H1 (cell line): ENCODE data around the gene SUPT4H1. TPM values are rescaled to one million over a fixed set of nuclear protein-coding genes. Genes with fewer than 3 reads are reported as not detected.

Source experiments
- CTCF ChIA-PET: fragments of 300-600 bp; sonication (Branson Sonifier 250); formaldehyde crosslinking; loops from one replicate; lab custom pipeline; 2021; ENCODE audit not compliant: partially characterized antibody; lab: Charles Lee
- POLR2A ChIA-PET: fragments of 300-600 bp; sonication (Branson Sonifier 250); formaldehyde crosslinking; loops from one replicate; lab custom pipeline; 2021; ENCODE audit warnings: inconsistent platforms; ENCODE audit not compliant: partially characterized antibody; lab: Charles Lee
- DNase-seq, 2 experiments: peaks; one replicate each; pipeline versions ENCODE4 v3.0.0 to v3.0.0-alpha.2; 2010 to 2022; ENCODE audit warnings: low spot score in 2 of 2, low read depth in 1 of 2, mixed read lengths in 1 of 2
- FAIRE-seq: peaks from 2 replicates; lab custom pipeline; 2011; peaks lifted over from hg19 to GRCh38; lab: Jason Lieb, UNC
- H2AFZ ChIP-seq: 2 replicates; pipeline ENCODE4 v1.8.1; 2012; ENCODE audit warnings: low read length, inconsistent platforms
- H2AK5ac ChIP-seq: 2 replicates; pipeline ENCODE4 v1.6.1; 2013; ENCODE audit warnings: low read depth, low read length
- H2BK120ac ChIP-seq: replicated peaks from 2 replicates; pipeline ENCODE3; 2013; ENCODE audit warnings: low read depth, low read length, inconsistent platforms
- H2BK12ac ChIP-seq: 2 replicates; pipeline ENCODE4 v1.6.1; 2013; ENCODE audit warnings: low read depth, low read length
- H2BK15ac ChIP-seq: 2 replicates; pipeline ENCODE4 v1.6.1; 2013; ENCODE audit warnings: low read length
- H2BK20ac ChIP-seq: 2 replicates; pipeline ENCODE4 v1.6.1; 2013; ENCODE audit warnings: low read length
- H2BK5ac ChIP-seq: 2 replicates; pipeline ENCODE4 v1.6.1; 2013; ENCODE audit warnings: low read depth, low read length
- H3K14ac ChIP-seq: 2 replicates; pipeline ENCODE4 v1.6.1; 2013; ENCODE audit warnings: inconsistent platforms; ENCODE audit not compliant: insufficient read length
- H3K18ac ChIP-seq: 2 replicates; pipeline ENCODE4 v1.6.1; 2013; ENCODE audit warnings: low read length; ENCODE audit errors: extremely low read depth
- H3K23ac ChIP-seq: 2 replicates; pipeline ENCODE4 v1.6.1; 2013; ENCODE audit warnings: inconsistent platforms; ENCODE audit not compliant: insufficient read length
- H3K23me2 ChIP-seq: 2 replicates; pipeline ENCODE4 v1.6.1; 2013; ENCODE audit warnings: low read depth, low read length
- H3K27ac ChIP-seq: 2 replicates; pipeline ENCODE4 v1.6.1; 2011; ENCODE audit warnings: low read depth, low read length, inconsistent platforms
- H3K27me3 ChIP-seq, 4 experiments: replicated peaks in 1 of 4; 1 replicate in 1 of 4; 2 replicates in 3 of 4; pipeline versions ENCODE4 v1.6.1 to v1.8.1; 2011 to 2013; ENCODE audit warnings: low read length in 3 of 4, mild to moderate bottlenecking in 3 of 4, inconsistent platforms in 2 of 4, mixed read lengths in 2 of 4, moderate library complexity in 1 of 4; ENCODE audit not compliant: control insufficient read depth in 3 of 4, insufficient read depth in 3 of 4; ENCODE audit errors: extremely low read depth in 1 of 4
- H3K36me3 ChIP-seq, 4 experiments: 2 replicates each; pipeline versions ENCODE4 v1.6.1 to v1.8.1; 2011 to 2013; ENCODE audit warnings: mild to moderate bottlenecking in 4 of 4, low read length in 3 of 4, moderate library complexity in 2 of 4, control low read depth in 1 of 4, inconsistent platforms in 1 of 4; ENCODE audit not compliant: insufficient read depth in 4 of 4, control insufficient read depth in 2 of 4
- H3K4ac ChIP-seq: replicated peaks from 2 replicates; pipeline ENCODE3; 2013; ENCODE audit warnings: low read length, low read depth, mixed read lengths, inconsistent platforms; ENCODE audit not compliant: insufficient read length
- H3K4me1 ChIP-seq, 4 experiments: replicated peaks in 1 of 4; 1 replicate in 1 of 4; 2 replicates in 3 of 4; pipeline versions ENCODE4 v1.6.1 to v1.8.1; 2011 to 2013; ENCODE audit warnings: low read length in 3 of 4, inconsistent platforms in 2 of 4, mixed read lengths in 1 of 4; ENCODE audit not compliant: insufficient read depth in 4 of 4, control insufficient read depth in 3 of 4
- H3K4me2 ChIP-seq, 2 experiments: 2 replicates each; pipeline versions ENCODE4 v1.6.1 to v1.8.1; 2011 to 2013; ENCODE audit warnings: low read depth in 2 of 2, low read length in 2 of 2, control low read depth in 1 of 2, inconsistent platforms in 1 of 2, mild to moderate bottlenecking in 1 of 2; ENCODE audit not compliant: insufficient read depth in 1 of 2
- H3K4me3 ChIP-seq, 4 experiments: fragments of 200-600, 300-600 bp in 1 of 4; sonication (generic), shearing (Covaris generic), sonication (Bioruptor Twin) in 1 of 4; 2 replicates each; pipeline versions ENCODE4 v1.5.1 to v1.8.1; 2011 to 2016; ENCODE audit warnings: low read length in 4 of 4, low read depth in 3 of 4, control low read depth in 2 of 4, inconsistent platforms in 2 of 4, mild to moderate bottlenecking in 2 of 4, mixed read lengths in 1 of 4, moderate library complexity in 1 of 4; ENCODE audit not compliant: insufficient read depth in 2 of 4; ENCODE audit errors: extremely low read depth in 1 of 4
- H3K56ac ChIP-seq: replicated peaks from 2 replicates; pipeline ENCODE3; 2013; ENCODE audit warnings: low read depth, mild to moderate bottlenecking, mixed read lengths, low read length, inconsistent platforms; ENCODE audit not compliant: insufficient read length
- H3K79me1 ChIP-seq: 2 replicates; pipeline ENCODE4 v1.6.1; 2013; ENCODE audit warnings: low read depth, low read length, control low read depth
- H3K79me2 ChIP-seq, 2 experiments: 2 replicates each; pipeline versions ENCODE4 v1.6.1 to v1.8.1; 2012 to 2013; ENCODE audit warnings: low read length in 2 of 2, mild to moderate bottlenecking in 2 of 2, inconsistent platforms in 1 of 2; ENCODE audit not compliant: insufficient read depth in 2 of 2, control insufficient read depth in 1 of 2
- H3K9ac ChIP-seq, 4 experiments: replicated peaks in 1 of 4; 1 replicate in 1 of 4; 2 replicates in 3 of 4; pipeline versions ENCODE4 v1.6.1 to v1.8.1; 2011 to 2013; ENCODE audit warnings: low read depth in 3 of 4, low read length in 3 of 4, control low read depth in 2 of 4, mild to moderate bottlenecking in 2 of 4, moderate library complexity in 2 of 4, inconsistent platforms in 1 of 4; ENCODE audit errors: extremely low read depth in 1 of 4
- H3K9me3 ChIP-seq, 2 experiments: 2 replicates each; pipeline versions ENCODE4 v1.6.1 to v1.8.1; 2012 to 2013; ENCODE audit warnings: mild to moderate bottlenecking in 2 of 2, moderate library complexity in 2 of 2, control low read depth in 1 of 2, inconsistent platforms in 1 of 2, low read depth in 1 of 2, low read length in 1 of 2, mixed read lengths in 1 of 2; ENCODE audit not compliant: insufficient read depth in 2 of 2
- H4K20me1 ChIP-seq, 2 experiments: replicated peaks in 1 of 2; 2 replicates each; pipeline versions ENCODE3 to v1.8.1; 2011 to 2013; ENCODE audit warnings: inconsistent platforms in 2 of 2, low read length in 2 of 2, mild to moderate bottlenecking in 1 of 2; ENCODE audit not compliant: insufficient read depth in 2 of 2, control insufficient read depth in 1 of 2
- H4K5ac ChIP-seq: 2 replicates; pipeline ENCODE4 v1.6.1; 2013; ENCODE audit warnings: low read length, low read depth, mixed read lengths, inconsistent platforms; ENCODE audit not compliant: insufficient read length
- H4K8ac ChIP-seq: 2 replicates; pipeline ENCODE4 v1.8.0; 2013; ENCODE audit warnings: mild to moderate bottlenecking, moderate library complexity, low read length, inconsistent platforms; ENCODE audit not compliant: insufficient read depth; ENCODE audit errors: extremely low read depth
- H4K91ac ChIP-seq: replicated peaks from 2 replicates; pipeline ENCODE3; 2013; ENCODE audit warnings: low read length, mixed read lengths, inconsistent platforms; ENCODE audit not compliant: insufficient read length
- BRCA1 ChIP-seq: IDR thresholded peaks from 2 replicates; pipeline ENCODE4 v1.6.1; 2012; ENCODE audit warnings: low read depth, low read length, improper control_type of control experiment
- EP300 ChIP-seq, 2 experiments: IDR thresholded peaks; 1 replicate in 1 of 2; 2 replicates in 1 of 2; pipeline ENCODE4 v1.6.1; 2011 to 2012; ENCODE audit warnings: low read depth in 2 of 2, low read length in 2 of 2, mild to moderate bottlenecking in 2 of 2, borderline replicate concordance in 1 of 2, inconsistent platforms in 1 of 2, moderate library complexity in 1 of 2
- GTF2F1 ChIP-seq: IDR thresholded peaks from 2 replicates; pipeline ENCODE4 v1.6.1; 2012; ENCODE audit warnings: low read depth, low read length, improper control_type of control experiment, borderline replicate concordance
- JUND ChIP-seq: IDR thresholded peaks from 2 replicates; pipeline ENCODE4 v1.6.1; 2011; ENCODE audit warnings: mild to moderate bottlenecking, improper control_type of control experiment, low read length
- KDM1A ChIP-seq: fragments of 200-600, 300-600 bp; sonication (generic); IDR thresholded peaks from 2 replicates; pipeline ENCODE4 v1.7.1; 2016; ENCODE audit warnings: mild to moderate bottlenecking, low read length, borderline replicate concordance
- POU5F1 ChIP-seq: IDR thresholded peaks from 2 replicates; pipeline ENCODE4 v1.6.1; 2011; ENCODE audit warnings: low read depth, mild to moderate bottlenecking, low read length, moderate library complexity
- YY1 ChIP-seq: IDR thresholded peaks from 2 replicates; pipeline ENCODE4 v1.6.1; 2011; ENCODE audit warnings: low read depth, mild to moderate bottlenecking, low read length
- ZNF274 ChIP-seq: IDR thresholded peaks from 2 replicates; pipeline ENCODE4 v1.7.0; 2012; ENCODE audit warnings: low read length, borderline replicate concordance; ENCODE audit errors: extremely low read depth
- WGBS, 2 experiments: shearing (Covaris generic) in 1 of 2; methylation state at CpG; one replicate each; pipeline versions ENCODE4 v1.1.6 to v1.1.7; 2013 to 2015; ENCODE audit warnings: low lambda C conversion rate in 2 of 2, mixed read lengths in 2 of 2, inconsistent platforms in 1 of 2, low coverage in 1 of 2, missing lambda C conversion rate in 1 of 2; ENCODE audit not compliant: insufficient replicate concordance in 2 of 2, insufficient coverage in 1 of 2, insufficient read length in 1 of 2; ENCODE audit errors: extremely low coverage in 1 of 2, missing lambda C conversion rate in 1 of 2; 5-methylcytosine and 5-hydroxymethylcytosine counted together
- polyA plus RNA-seq, 7 experiments: library from polyadenylated mRNA; depleted of rRNA in 3 of 7; stranded (reverse) in 5 of 7; unstranded in 2 of 7; fragments of >200 nt in 5 of 7; fragments of 200-250 nt in 2 of 7; gene quantifications; 1 replicate in 5 of 7; 2 replicates in 1 of 7; 4 replicates in 1 of 7; pipeline versions ENCODE4 v1.2.1 to v1.2.3, GENCODE V29; 2011 to 2013; ENCODE audit warnings: missing spikeins in 2 of 7, mixed read lengths in 2 of 7
- total RNA-seq: library from RNA; stranded (reverse); fragmentation: NEBNext Ultra II Directional; extraction: Animal tissue kit (Norgen Biotek cat#: 25700); gene quantifications from 2 replicates; pipeline ENCODE4 v1.2.1, GENCODE V29; 2021

SUPT4H1 gene
- total and polyA plus RNA-seq, 2 of the 8 experiments (the other 6 are each of a cell fraction or from before 2014, with no cell fraction given): 112 to 143 TPM

DNA sequence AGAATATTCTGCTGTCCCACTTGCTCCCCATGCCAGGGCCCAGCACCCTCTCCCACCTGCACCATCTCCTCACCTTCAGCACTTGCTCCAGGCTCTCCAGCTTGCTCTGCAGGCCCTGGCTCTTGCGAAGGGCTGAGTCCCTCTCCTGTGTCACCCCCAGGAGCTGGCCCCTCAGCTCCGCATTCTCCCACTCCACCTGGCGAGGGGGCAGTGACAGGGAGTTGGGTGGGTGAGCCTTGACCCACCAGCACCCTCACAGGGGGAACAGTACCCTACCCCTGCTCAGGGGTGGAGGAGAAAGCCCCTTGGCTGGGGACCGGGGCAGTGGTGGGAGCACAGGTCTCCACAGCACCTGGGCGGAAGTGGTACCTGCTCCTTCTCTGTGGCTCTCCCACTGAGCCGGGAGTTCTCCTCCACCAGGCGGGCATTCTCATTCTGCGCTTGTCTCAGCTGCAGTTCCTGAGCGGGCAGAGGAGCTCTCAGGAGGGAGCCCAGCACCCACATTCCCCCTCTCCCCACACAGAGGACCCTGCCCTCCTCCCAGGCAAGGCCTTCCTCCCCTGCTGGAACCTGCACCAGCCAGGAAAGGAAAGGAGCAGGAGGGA is 29.3 kb downstream of the SUPT4H1 start:
- Histone ChIP-seq H4K5ac (no peak overlapping the region), H2AFZ (no peak overlapping the region), H3K4me1 (peaks cover 0 to 19% (median 14%) of the 10 kb centered on the region in 4 experiments; a peak in 6 of 7 replicates), H4K91ac (no peak overlapping the region), H2BK15ac (no peak overlapping the region), H3K27me3 (peaks cover 0 to 20% (median 12%) of the 10 kb centered on the region in 4 experiments; a peak in 5 of 7 replicates), H3K4ac (no peak overlapping the region), H2BK120ac (no peak overlapping the region), H3K56ac (no peak overlapping the region), H2BK5ac (no peak overlapping the region; the same call in 1 of the 2 replicates), H3K9me3 (no peaks in the 10 kb centered on the region), H2BK20ac (no peak overlapping the region), H3K9ac (no peak overlapping the region), H4K20me1 (no peaks in the 10 kb centered on the region), H3K79me2 (no peaks in the 10 kb centered on the region), H2AK5ac (no peak overlapping the region), H3K14ac (no peak overlapping the region), H3K36me3 (no peaks in the 10 kb centered on the region), H3K23ac (no peak overlapping the region), H3K18ac (no peak overlapping the region), H3K4me3 (no peak overlapping the region), H3K79me1 (no peaks in the 10 kb centered on the region), H3K23me2 (peaks cover 12% of the 10 kb centered on the region), H2BK12ac (no peak overlapping the region), H3K4me2 (0 out of 4 replicates have a peak overlapping the region, but pooled peaks of 1 of the 2 experiments have one; percentile 99), H3K27ac (no peak overlapping the region), H4K8ac (peak overlapping the region; percentile 79)
- WGBS, 2 experiments: 86% methylated on average over 9 of the region's 9 CpGs; no CpG with 5 or more reads in 1 of the 2 experiments
- DNase-seq (no peak), FAIRE-seq (no peak)
- ChIA-PET CTCF (interaction anchor here (1.1 to 21.9 kb wide), 9 partner anchors 9 to 127 kb away, joined by 3 to 384 read pairs (median 4); partner anchors contain the start of gene SUPT4H1), POLR2A (interaction anchor here (1.2 to 7.9 kb wide), 6 partner anchors 15 to 92 kb away, joined by 3 to 66 read pairs (median 5); partner anchors contain the start of gene SUPT4H1)
- TF ChIP-seq KDM1A: no peak
- TF ChIP-seq JUND: no peak
- no peak for TF ChIP-seq BRCA1
- no peak for TF ChIP-seq ZNF274
- no peak for TF ChIP-seq YY1
- no peak for TF ChIP-seq GTF2F1
- no peak for TF ChIP-seq EP300 (IDR thresholded peaks at IDR 0.05; ENCODE audit: borderline replicate concordance in 1 of 2, low read depth in 2 of 2, low read length in 2 of 2)
- no peak for TF ChIP-seq POU5F1
